A549 (cell line): ENCODE data around the gene FCGR2B.

Experiments
- HDAC2 ChIP-seq: fragments of 200-600 bp; sonication (generic); IDR thresholded peaks from 2 replicates; pipeline ENCODE4 v1.6.1; 2016
- RAD21 ChIP-seq, 2 experiments: fragments of >200 bp in 1 of 2; sonication (Bioruptor Twin) in 1 of 2; formaldehyde crosslinking in 1 of 2; IDR thresholded peaks in 1 of 2; conservative IDR thresholded peaks in 1 of 2; 2 replicates in 1 of 2; 3 replicates in 1 of 2; pipeline ENCODE4 v1.6.1; 2012 to 2018; ENCODE audit warnings: inconsistent platforms in 1 of 2
- RFX5 ChIP-seq: fragments of 450-650 bp; IDR thresholded peaks from 2 replicates; pipeline ENCODE4 v1.7.1; 2014; ENCODE audit warnings: antibody characterized with exemption, mild to moderate bottlenecking, moderate library complexity

GRCh38 chr1:161706482-161707347 is 43.8 kb downstream of the FCGR2B start, which contains the start of gene FCRLA:
- TF ChIP-seq RAD21 (conservative IDR thresholded peaks at IDR 0.05 in 1 of 2, IDR thresholded peaks at IDR 0.05 in 1 of 2) (no peak), HDAC2 (no peak), RFX5 (no peak)
